Endothelial cell of umbilical vein (primary cell): Measurements from ENCODE around the gene APCDD1.

ENCODE experiments used
- TF ChIP-seq, protein P1 (sequence below), 2 donors: IDR thresholded peaks; 1 replicate in 1 of 2; 2 replicates in 1 of 2; pipeline ENCODE4 v1.5.1; 2011; ENCODE audit warnings: low read length in 2 of 2, mild to moderate bottlenecking in 2 of 2, moderate library complexity in 2 of 2, control low read depth in 1 of 2, inconsistent platforms in 1 of 2, low read depth in 1 of 2; ENCODE audit not compliant: insufficient read depth in 1 of 2; ENCODE audit errors: extremely low read depth in 1 of 2
- TF ChIP-seq, protein P2 (sequence below): IDR thresholded peaks from 2 replicates; pipeline ENCODE4 v1.6.1; 2011; ENCODE audit not compliant: insufficient read depth, insufficient read length

DNA sequence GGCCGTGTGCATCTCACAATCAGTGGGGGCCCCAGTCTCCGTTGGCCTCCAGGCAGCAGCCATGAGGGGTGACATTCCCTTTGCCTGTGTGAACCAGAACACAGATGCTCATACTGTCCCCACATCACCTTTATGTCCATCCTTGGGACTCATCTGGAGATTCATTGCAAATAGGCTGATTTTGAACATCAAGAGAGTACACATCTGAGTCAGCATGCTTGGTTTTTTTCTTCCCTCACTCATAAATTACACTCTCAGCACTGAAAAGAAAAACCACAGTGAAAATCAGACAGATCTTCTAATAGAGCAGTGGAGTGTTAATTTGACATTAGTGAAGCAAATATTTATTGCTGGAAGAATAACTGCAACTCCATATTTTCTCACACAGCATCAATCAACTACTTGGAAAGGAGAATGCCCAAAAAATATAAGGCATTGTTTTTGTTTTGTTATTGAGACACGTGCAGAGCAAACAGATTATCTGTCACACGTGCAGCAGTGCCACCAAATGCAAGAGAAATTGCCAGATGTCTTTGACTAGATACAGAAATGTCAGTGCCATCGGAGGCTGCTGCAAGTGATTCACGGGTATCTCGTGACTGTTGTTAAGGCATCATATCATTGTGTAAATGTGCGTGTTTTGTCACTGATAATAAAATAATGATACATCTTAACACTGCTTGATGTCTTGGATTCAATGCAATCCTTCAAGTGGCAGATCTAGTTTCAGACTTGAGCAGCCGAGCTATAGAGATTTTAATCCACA, 10.9 kb downstream of the APCDD1 start:
- TF ChIP-seq, protein P1, sequence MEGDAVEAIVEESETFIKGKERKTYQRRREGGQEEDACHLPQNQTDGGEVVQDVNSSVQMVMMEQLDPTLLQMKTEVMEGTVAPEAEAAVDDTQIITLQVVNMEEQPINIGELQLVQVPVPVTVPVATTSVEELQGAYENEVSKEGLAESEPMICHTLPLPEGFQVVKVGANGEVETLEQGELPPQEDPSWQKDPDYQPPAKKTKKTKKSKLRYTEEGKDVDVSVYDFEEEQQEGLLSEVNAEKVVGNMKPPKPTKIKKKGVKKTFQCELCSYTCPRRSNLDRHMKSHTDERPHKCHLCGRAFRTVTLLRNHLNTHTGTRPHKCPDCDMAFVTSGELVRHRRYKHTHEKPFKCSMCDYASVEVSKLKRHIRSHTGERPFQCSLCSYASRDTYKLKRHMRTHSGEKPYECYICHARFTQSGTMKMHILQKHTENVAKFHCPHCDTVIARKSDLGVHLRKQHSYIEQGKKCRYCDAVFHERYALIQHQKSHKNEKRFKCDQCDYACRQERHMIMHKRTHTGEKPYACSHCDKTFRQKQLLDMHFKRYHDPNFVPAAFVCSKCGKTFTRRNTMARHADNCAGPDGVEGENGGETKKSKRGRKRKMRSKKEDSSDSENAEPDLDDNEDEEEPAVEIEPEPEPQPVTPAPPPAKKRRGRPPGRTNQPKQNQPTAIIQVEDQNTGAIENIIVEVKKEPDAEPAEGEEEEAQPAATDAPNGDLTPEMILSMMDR (IDR thresholded peaks at IDR 0.05; ENCODE audit: extremely low read depth in 1 of 2, insufficient read depth in 1 of 2, low read depth in 1 of 2, low read length in 2 of 2): no peak
- TF ChIP-seq, protein P2, sequence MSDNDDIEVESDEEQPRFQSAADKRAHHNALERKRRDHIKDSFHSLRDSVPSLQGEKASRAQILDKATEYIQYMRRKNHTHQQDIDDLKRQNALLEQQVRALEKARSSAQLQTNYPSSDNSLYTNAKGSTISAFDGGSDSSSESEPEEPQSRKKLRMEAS: no peak
